HG03439 (cell line): Measurements from ENCODE around the gene PER2.
A peak's percentile ranks its signal among the peaks of the same experiment; 100 is the strongest.

Experiments used
- ATAC-seq: cut with Tn5 transposase; IDR thresholded peaks from one replicate; pipeline ENCODE4 v1.9.1; 2021; ENCODE audit warnings: mild to moderate bottlenecking, moderate library complexity; ENCODE audit not compliant: unreplicated experiment

PER2 gene

DNA sequence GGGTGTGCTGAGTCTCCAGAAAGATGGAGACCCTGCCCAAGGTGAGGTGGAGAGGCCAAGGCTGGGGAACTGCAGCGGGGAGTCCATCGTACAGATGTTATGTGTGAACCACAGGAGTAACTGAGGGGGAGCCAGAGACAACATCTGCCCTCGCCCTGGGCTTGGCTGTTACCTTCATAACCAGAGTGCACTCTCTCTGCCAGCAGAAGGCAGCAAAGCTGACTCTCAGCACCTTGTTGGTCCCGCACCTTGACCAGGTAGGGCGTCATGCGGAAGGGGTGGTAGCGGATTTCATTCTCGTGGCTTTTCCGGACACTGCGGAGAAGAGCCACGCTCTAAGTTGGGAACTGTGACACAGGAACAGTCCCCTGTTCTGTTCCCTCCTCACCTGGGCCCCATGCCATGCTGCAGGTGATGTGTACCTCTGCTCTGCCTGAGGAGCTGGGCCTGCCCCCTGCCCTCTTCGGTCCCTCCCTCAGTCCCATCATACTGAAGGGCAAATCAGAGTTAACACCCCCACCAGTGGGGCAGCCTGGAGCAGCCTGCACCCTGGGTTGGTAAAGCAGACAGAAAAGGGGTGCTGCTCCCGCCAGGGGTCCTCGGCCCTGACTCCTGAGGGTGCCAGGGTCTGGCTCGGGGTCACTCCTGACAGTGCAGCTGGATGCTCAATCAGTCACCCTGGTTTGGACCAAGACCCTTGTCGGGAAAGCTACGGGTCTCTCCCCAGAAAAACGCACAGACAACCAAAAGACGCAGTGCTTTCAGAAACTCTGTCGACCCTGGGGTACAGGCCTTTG is 20.3 kb downstream of the PER2 start:
- no peak for ATAC-seq

DNA sequence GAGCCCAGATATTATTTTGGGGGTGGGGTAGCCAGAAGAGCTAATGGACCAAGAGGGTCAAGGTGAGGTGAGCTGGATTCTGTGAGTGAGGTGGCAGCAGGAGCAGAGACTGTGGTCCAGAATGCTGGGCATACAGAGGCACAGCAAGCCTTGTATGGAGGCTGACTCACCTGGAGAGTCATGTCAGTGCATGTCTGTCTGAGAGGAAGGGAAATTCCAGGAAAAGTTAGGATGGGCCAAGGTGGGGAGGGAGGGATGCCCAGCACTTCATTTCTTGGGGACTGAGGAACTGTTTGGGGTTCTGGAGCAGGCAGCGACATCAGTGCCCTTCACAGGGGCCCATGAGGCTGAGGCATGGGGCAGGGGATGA is 21.1 kb downstream of the PER2 start:
- no peak for ATAC-seq

DNA sequence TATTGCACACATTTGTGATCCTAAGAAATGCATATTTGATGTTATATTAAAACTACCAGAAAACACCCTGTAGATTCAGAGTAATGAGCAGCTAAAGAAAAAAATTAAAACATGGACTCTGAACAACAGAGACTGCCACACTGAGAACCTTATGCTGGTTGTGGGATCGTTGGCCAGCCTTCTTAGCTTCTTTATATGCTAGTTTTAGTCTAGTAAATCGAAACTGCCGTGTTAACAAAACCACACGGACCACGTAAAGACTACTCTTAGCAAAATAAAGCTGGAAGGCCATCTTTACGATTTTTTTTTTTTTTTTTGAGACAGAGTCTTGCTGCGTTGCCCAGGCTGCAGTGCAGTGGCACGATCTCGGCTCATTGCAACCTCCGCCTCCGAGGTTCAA is 22.8 kb downstream of the PER2 start:
- ATAC-seq: no peak

DNA sequence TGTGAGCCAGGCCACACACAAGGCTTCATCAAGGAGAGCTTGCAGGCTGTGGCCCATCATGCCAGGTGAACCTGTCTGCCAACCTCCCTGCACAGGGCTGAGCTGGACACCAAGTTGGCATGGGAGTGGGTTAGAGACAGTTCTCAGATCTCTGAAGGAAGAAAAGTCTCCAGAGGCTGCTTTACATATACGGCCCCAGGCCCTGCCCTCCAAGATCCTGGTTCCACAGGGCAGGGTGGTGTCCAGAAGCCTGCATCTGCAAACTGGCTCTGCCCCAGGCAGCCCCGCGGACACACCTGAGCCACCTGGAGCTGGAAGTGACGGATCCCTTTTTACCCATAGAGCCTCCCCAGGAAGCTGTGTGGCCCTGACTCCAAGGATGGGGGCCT is 24.3 kb downstream of the PER2 start:
- ATAC-seq: no peak

DNA sequence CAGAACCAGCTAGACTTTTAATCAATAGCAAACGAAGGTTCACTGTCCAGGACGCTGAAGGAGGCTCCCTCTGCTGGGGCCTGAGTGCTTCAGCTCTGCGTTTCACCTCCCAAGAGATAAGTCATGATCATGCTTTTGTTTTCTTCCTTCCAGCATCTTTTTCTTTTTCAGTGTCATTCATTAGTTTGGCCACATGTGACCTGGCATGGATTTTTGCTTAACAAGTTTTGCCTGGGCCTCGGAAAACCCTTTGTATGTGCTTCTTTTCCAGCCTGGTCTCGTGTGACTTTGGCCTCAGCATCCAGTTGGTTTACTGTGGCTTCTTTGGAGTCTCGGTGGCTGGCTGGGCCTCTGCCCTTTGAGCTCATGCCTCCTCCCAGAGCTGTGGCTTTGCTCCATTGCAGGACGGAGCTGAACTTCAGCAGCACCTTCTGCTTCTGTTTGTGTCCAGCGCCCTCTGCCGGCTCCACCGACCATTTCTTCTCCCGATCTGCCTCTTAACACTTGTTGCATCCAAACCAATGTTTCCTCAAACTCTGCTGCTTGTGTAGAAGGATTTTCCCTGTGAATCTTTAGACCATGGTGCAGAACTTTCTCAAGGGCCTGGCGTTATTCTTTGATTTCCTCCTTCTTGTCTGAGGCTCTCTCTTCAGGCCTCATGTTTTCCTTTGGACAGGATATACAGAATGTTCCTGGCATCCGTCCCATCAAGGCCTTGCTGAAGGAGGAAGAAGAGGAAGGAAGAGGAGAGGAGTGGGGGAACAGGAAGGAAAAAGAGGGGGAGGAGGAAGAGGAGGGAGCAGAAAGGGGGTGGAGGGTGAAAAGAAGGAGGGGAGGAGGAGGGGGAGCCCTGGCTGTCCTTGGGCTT is 25.0 kb downstream of the PER2 start:
- ATAC-seq: no peak

DNA sequence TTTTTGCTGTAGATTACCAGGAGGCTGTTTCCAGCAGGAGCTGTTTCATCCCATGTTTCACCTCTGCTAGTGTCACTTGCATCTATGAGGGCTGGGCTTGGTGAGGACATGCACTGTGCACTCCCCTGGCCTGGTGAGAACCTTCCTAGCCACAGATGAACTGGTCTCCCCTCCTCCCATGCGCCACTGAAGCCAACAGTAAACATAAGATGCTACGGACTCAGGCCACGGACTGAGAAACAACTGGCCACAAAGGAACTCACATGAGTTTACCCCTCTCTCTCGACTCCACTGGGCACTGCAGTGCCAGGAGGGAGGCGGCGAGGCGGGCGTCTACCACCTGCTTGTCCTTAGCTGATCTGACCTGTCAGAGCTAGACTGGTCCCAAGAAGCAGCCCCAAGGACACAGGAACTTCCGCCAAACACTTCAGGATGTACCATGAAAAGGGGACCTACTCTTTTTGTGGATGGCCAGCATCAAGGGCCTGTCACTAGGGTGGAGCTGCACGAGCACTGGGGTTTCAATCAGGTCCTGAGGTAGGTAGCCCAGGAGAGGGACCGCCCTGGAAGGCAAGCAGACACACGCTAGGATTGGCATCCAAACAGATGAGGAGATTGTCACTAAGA is 25.8 kb downstream of the PER2 start:
- ATAC-seq: no peak

DNA sequence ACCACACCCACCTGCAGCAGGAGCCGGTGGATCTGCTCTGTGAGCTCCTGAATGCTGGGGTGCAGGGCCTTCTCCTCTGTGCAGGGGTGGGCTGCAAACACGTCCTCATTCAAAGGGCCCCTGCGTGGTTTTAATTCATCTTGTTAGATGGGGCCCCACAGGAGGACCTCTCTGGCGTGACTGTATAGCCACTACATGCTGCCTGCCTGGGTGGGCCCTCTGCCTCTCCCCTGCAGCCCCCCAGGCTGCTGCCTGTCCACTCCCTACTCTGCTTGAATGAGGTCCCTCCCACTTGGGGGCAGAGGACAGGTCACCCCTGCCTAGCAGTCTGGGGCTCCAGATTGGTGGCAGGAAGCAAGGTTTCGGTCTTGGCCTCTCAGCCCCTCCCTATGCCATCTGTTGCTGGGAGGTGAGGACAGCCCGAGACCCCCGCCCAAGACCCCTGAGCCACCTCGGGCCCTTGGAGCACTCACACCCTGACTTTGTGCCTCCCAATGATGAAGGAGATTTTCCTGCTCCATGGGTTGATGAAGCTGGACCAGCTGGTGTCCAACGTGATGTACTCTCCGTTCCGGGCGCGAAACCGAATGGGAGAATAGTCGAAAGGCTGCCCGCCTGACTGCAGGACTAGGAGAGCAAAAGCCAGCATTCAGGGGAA is 26.6 kb downstream of the PER2 start:
- no peak for ATAC-seq

DNA sequence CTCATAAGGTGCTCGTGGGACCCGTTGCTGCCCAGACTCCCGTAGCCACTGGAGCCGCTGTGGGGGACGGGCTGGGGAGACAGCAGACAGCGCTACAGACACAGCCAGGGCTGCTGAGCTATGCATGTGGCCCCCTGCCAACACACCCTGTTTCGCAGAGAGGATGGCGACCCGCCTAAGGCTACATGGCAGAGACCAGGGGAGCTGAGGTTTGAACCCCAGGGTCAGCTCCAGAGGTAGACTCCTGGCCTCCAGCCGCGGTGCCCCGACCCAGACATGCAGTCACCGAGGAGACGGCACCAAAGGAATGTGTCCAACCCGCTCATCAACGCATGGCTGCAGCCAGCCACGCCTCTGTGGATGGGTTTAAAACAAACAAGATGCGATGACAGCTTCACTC is 27.5 kb downstream of the PER2 start:
- ATAC-seq: no peak

DNA sequence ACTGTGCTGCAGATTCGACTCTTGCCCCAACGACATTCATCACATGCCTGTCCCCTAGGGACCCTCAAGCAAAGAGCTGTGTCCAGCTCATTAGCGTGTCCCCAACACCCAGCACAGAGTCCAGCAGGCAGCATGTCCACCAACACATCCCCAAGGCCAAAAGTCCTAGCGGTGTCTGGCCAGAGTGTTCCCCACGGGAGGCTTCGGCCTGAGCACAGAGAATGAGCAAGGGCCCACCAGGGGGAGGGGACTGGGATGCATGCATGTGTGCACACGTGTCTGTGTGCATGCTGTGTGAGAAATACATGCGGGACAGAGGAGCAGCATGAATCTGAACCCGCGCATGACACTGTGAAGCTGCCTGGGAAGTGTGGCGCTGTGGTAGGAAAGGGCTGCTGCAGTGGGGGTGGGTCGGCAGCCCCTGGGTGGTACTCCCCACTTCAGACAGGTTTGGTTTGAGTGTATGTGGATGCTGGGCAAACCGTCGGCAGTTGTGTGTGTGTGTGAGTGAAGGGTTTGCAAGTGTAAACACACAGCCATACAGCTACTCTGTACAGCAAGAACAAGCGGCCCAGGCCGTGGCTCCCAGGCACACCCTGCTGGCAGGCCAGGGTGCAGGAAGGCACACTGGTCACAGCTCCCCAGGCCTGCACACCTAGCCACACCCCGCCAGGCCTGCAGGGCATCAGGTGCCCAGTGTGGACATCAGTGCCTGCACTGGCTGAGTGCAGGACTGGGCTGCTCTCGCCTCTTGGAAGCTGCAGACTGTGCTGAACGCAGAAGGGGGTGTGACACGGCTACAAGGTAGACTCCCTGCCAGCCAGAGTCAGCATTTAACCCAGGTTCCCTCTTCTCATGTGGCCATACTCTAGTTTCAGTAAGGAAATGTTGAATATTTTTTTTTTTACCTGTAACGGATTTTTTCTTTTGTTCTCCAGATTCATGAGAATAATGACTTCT is 29.1 kb downstream of the PER2 start:
- no peak for ATAC-seq

DNA sequence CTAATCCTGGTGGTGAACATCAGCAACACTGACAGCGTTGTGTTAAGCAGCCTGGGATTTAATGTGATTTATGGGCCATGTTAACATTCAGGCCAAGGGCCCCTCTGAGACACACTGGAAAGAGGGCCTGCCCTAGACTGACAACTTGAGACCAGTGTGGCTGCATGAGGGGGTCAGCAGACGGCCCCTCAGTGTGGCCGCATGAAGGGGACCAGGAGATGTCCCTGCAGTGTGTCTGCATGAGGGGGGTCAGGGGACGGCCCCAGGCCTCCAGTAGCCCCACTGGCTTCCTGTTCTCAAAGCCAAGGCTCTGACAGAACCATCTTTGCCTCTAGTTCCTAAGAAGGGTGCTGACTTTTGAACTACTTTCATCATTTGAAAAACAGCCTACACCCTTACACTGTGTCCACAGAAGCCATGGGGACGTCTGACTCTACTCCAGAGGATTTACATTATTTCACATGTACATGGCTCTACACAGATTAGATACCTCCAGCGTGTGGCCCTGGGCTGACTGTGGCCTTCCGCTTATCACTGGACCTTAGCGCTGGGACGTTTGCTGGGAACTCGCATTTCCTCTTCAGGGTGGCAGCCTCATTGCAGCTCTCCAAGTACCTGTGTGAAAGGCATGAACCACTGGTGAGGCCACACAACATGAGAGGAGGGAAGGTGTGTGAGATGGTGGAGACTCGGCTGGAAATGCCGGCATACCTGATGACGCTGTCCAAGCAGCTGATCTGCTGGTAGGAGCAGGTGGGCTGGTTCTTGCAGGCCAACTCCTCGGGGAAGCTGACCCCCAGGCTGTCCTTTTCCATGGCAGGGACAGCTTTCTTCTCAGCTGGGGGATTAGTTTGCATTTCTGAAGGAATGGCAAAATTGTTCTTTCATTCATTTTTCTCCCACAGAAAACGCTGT is 30.4 kb downstream of the PER2 start:
- ATAC-seq: no peak

DNA sequence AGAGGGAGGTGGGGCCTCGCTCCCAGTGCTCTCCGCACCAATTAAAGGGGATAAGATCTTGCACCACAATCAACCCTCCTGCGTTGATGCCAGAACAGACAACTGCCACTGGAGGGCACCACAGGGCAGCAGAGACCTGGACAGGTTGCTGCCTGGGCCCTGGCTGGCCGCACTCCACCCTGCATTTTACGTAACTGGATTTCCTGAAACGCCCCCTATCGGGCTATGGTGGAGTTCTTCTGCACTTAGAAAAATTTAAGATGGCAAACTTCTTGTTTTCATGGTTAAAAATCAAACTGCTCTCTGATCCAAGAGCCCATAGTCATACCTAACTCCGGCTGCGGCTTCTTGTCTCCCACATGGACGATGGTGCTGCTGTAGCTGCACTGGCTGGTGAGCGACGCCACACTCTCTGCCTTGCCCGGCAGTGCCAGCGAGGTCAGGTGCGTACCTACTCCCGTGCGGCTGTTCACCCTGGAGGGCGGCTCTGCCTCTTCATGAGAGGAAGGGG is 31.8 kb downstream of the PER2 start:
- peak; percentile 49 for ATAC-seq

DNA sequence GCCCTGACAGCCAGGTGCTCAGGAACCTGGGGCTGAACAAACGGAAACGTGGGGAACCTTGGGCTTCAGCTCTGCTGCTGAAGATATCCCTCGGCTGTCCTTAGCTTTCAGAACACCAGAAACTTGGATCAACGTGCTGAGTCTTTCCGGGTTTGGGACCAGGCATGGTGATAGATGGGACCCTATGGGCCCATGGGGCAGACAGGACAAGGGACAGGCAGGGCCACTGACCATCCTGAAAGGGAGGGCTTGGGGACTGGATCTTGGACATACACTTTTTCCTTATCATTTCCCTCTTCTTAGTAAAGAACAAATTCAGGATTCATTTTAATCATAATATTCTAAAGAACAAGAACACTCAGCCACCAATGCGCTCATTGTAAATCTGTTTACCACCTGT is 32.3 kb downstream of the PER2 start:
- no peak for ATAC-seq

DNA sequence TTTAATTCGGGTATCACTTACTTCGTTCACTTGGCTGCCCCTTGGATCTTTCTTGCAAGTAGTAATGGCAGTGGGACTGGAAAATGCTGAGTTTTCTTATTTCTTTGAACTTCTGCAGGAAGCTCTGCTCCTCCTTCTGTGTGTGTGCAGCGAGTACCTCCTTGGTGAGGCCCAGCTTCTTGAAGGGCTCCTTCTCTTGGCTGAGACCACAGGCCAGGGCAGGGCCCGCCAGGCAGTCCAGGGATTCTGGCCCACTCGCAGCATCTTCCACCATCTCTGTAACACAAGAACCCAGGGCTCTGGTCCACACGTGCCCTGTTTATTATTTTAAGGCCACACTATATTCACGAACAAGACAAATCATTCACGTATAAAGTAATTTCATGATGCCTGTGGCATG is 32.8 kb downstream of the PER2 start:
- ATAC-seq: no peak

DNA sequence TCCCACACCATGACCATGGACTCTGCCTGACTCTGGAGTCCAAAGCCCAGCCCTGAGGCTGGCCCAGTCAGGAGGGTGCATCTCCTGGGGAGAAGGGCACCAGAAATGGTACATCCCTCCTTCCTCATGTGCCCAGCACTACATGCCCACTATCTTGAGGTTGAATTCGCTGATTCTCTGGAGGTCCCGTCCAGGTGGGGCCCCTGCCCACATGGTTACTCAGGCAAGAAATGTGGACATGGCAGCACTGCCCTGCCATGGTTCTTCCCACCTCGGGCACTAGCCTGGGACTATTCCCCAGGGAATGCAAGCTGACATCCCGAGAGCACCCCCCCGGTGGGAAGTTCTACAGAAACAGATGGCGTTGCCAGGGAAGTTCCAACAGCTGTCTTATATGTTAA is 33.3 kb downstream of the PER2 start:
- ATAC-seq: no peak

DNA sequence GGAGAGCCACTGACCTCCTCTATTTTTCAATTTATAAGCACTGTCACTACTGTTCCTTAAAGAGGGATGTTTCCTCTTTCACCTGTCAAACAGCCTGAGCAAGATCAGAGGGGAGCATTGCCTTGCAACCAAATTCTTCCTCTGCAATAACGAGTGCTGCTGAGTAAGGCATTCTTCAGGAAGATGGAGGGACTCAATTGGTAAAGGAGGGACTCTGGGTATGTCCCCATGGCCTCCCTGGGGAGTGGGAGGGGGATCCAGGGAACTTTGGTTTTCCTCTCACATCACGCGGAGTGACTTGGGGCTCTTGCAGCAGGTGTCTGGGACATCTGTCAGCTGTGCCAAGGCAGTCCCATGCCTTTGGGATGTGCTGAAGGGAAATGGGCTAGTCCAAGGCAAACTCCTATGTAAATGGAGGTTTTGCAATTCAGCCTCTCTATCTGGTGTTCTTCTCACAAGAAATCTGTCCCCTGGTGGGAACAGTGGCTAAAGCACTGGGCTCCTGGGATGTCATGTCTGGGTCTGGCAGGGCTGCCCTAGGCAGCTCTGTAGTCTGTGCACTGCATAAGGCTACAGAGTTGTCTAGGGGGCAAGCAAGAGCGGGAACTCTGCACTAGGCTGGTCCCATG is 34.2 kb downstream of the PER2 start:
- ATAC-seq: no peak

DNA sequence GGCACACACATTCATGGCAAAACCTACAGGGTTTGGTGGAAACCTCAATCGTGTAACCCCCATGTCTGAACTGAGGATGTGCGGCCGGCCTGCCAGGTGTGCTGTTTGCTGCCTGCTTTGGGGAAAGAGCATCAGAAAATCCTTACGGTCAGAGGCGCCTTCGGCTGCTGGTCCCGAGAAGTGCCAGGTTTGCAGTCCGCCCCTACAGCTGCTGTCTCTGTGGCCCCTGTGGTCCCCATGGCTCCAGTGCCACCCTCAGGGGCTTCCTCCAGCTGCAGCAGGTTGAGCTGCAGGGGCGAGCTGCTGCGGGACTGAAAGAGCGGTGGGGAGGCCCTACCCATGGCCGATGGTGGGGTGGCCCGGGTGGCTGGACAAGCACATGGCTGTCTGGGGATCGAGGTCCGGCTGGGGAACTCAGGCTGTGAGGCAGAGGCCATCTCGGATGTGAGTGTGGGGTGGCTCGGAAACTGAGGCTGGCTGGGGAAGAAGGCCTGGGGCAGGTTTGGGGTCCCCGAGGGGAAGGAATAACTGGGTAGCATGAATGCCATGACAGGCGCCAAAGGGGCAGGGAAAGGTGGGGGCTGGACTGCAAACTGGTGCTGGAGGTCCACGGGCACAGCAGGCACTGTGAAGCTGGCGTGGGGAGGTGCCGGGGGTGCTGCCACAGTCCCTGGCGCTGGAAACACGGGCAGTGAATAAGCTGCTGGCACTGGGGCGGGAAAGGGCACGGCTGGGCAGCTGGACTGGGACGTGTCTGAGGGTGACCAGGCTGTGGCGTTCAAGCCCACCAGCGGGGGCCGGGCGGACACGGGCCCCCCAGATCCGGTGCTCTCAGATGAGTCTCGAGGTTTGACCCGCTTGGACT is 35.4 kb downstream of the PER2 start:
- no peak for ATAC-seq

DNA sequence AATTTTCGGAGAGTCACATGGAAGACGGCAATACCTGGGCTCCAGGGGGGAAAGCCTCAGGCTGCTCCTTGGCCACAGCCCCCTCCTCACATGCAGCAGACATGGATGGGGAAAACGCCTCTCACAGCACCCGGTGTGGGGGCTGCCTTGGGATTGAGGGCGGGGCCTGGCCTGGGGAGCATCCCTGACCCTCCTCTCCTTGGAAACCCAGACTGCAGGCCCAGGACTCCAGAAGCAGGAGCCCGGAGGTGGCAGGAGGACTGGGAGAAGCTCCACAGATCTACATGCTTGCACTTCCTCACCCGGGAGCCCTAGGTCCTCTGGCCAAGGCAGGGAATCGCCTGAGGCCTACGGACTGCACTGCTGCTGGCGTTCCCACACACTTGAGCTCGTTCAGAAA is 36.4 kb downstream of the PER2 start:
- no peak for ATAC-seq

DNA sequence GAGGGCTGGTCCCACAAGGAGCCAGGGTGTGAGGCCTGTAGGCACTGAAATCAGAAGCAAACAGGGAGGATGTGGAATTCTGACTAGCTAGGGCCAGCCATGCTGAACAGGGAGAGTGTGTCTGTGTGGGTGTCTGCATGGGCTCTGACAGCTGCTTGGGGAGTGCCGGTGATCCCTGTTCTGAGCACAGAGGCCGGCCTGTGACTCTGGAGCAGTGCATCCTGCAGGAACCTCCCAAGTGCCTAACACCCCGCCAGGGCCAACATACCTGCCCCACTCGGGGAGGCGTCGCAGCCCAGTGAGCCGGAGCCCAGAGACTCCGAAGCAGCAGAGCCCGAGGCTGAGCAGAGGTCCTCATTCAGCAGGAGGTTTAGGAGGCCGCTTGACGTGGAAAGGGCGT is 37.1 kb downstream of the PER2 start:
- ATAC-seq: no peak
